T-helper 1 cell treated with Interleukin-12 subunit alpha and Interleukin-12 subunit beta and Interleukin-4 antibody, amounts not matched to agents 30 μg/mL and 1 μg/mL, for 36 hours (primary cell): ENCODE results near the gene GNA15.

ENCODE experiments used
- H3K27ac Mint-ChIP-seq: one replicate; pipeline ENCODE4 v1.8.0; 2021; ENCODE audit warnings: mild to moderate bottlenecking, mixed read lengths
- H3K27me3 Mint-ChIP-seq: one replicate; pipeline ENCODE4 v1.8.0; 2021; ENCODE audit warnings: low read depth, mixed read lengths
- H3K36me3 Mint-ChIP-seq: one replicate; pipeline ENCODE4 v1.8.0; 2021; ENCODE audit warnings: low read depth, mixed read lengths
- H3K4me1 Mint-ChIP-seq: one replicate; pipeline ENCODE4 v1.8.0; 2021; ENCODE audit warnings: low read depth, mixed read lengths
- H3K4me3 Mint-ChIP-seq: one replicate; pipeline ENCODE4 v1.8.0; 2021; ENCODE audit warnings: mild to moderate bottlenecking, moderate library complexity, mixed read lengths
- H3K9me3 Mint-ChIP-seq: one replicate; pipeline ENCODE4 v1.8.0; 2021; ENCODE audit warnings: mixed read lengths

The GNA15 gene

GRCh38 chr19:3114018-3114726 lies 21.7 kb upstream of the GNA15 start:
- Mint-ChIP-seq H3K4me3 (no peak overlapping the region), H3K27ac (no peak overlapping the region), H3K4me1 (no peaks in the 10 kb centered on the region), H3K27me3 (no peaks in the 10 kb centered on the region), H3K9me3 (no peaks in the 10 kb centered on the region), H3K36me3 (no peaks in the 10 kb centered on the region)

DNA sequence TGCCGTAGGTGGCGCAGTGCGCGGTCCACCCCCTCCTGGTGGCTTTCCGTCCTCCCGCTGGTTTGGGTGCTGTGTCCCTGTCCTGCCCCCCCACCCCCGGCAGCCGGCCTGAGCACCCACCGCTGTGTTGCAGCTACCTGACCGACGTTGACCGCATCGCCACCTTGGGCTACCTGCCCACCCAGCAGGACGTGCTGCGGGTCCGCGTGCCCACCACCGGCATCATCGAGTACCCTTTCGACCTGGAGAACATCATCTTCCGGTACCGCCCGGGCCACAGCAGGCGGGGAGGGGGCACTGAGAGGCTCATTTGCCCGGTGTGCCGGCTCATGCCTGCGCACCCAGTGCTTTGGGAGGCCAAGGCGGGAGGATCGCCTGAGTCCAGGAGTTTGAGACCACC lies 21.0 kb upstream of the GNA15 start:
- Mint-ChIP-seq H3K4me1 (no peaks in the 10 kb centered on the region), H3K27me3 (no peaks in the 10 kb centered on the region), H3K27ac (no peak overlapping the region), H3K4me3 (no peak overlapping the region), H3K9me3 (no peaks in the 10 kb centered on the region), H3K36me3 (no peaks in the 10 kb centered on the region)

DNA sequence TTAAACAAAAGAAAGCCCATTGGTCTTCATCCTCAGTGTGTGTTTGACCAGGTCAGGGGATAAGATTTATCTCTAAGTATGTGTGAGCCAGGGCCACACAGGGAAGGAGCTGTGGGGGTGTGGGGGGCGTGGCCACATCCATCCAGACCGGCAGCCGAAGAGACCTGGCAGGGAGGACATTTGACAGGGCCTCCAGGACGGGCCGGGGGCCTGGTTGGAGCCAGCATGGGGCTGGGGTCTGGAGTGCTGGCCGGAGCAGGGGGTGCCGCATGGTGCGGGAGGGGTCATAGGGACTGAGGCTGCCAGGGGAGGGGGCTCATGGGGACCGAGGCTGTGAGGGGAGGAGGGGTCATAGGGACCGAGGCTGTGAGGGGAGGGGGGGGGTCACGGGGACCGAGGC lies 20.4 kb upstream of the GNA15 start:
- H3K4me1 Mint-ChIP-seq: no peaks in the 10 kb centered on the region

GRCh38 chr19:3115916-3116602 lies 19.8 kb upstream of the GNA15 start:
- Mint-ChIP-seq H3K4me1 (no peaks in the 10 kb centered on the region), H3K27ac (no peak overlapping the region), H3K36me3 (no peaks in the 10 kb centered on the region), H3K9me3 (no peaks in the 10 kb centered on the region), H3K4me3 (no peak overlapping the region), H3K27me3 (no peaks in the 10 kb centered on the region)

More for the DNA sequence above, 20.4 kb upstream of the GNA15 start:
- Mint-ChIP-seq H3K4me3 (no peak overlapping the region), H3K9me3 (no peaks in the 10 kb centered on the region), H3K27me3 (no peaks in the 10 kb centered on the region), H3K36me3 (no peaks in the 10 kb centered on the region), H3K27ac (no peak overlapping the region)

- H3K36me3 Mint-ChIP-seq: no peaks in the 10 kb centered on the region
- no peak overlapping the region for H3K4me3 Mint-ChIP-seq
- H3K4me1 Mint-ChIP-seq: no peaks in the 10 kb centered on the region
- H3K27me3 Mint-ChIP-seq: no peaks in the 10 kb centered on the region
- H3K9me3 Mint-ChIP-seq: no peaks in the 10 kb centered on the region
- no peak overlapping the region for H3K27ac Mint-ChIP-seq
Observed at GRCh38 chr19:3116621-3117020, 19.2 kb upstream of the GNA15 start.

- Mint-ChIP-seq H3K27me3 (no peaks in the 10 kb centered on the region), H3K4me1 (no peaks in the 10 kb centered on the region), H3K27ac (no peak overlapping the region), H3K9me3 (no peaks in the 10 kb centered on the region), H3K4me3 (no peak overlapping the region), H3K36me3 (no peaks in the 10 kb centered on the region)
Observed at GRCh38 chr19:3117716-3118115, 18.1 kb upstream of the GNA15 start.

DNA sequence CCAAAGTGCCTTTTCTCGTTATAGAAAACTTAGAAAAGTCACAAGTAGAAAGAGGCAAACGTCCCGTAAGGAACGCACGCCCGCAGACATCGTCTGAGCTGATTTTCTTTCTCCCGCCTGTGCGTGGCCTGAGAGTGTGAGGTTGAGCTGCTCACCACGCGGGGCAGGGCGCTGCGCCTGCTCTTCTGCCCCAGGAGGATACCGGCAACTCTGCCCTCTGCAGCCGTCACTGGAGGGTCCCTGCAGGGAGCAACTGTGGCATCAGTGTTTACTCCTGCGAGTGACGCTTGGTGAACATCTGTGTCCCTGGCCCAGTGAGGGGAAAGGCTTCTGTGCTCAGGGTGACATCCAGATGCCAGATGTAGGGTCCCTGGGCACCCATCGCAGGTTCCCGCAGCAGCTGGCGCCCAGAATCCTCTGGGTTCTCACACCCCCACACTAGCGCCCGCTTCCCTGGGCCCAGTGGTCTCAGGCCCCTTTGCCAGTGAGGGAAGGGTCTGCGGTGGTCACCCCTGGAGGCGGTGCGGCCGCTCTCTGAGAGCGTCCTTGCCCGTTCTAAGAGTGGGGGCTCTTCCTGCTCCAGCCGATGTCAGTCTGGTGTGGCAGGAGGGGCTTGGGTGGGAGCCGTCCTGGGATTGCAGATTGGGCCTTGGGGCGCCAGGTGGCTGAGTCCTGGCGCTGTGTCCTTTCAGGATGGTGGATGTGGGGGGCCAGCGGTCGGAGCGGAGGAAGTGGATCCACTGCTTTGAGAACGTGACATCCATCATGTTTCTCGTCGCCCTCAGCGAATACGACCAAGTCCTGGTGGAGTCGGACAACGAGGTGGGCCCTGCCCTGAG lies 17.4 kb upstream of the GNA15 start:
- Mint-ChIP-seq H3K27ac (no peak overlapping the region), H3K4me3 (no peak overlapping the region), H3K9me3 (no peaks in the 10 kb centered on the region), H3K36me3 (no peaks in the 10 kb centered on the region), H3K27me3 (no peaks in the 10 kb centered on the region), H3K4me1 (no peaks in the 10 kb centered on the region)

- H3K9me3 Mint-ChIP-seq: no peaks in the 10 kb centered on the region
- no peak overlapping the region for H3K27ac Mint-ChIP-seq
- no peaks in the 10 kb centered on the region for H3K27me3 Mint-ChIP-seq
- H3K4me1 Mint-ChIP-seq: no peaks in the 10 kb centered on the region
- no peak overlapping the region for H3K4me3 Mint-ChIP-seq
- H3K36me3 Mint-ChIP-seq: no peaks in the 10 kb centered on the region
Observed at GRCh38 chr19:3119071-3119595, 16.7 kb upstream of the GNA15 start.

DNA sequence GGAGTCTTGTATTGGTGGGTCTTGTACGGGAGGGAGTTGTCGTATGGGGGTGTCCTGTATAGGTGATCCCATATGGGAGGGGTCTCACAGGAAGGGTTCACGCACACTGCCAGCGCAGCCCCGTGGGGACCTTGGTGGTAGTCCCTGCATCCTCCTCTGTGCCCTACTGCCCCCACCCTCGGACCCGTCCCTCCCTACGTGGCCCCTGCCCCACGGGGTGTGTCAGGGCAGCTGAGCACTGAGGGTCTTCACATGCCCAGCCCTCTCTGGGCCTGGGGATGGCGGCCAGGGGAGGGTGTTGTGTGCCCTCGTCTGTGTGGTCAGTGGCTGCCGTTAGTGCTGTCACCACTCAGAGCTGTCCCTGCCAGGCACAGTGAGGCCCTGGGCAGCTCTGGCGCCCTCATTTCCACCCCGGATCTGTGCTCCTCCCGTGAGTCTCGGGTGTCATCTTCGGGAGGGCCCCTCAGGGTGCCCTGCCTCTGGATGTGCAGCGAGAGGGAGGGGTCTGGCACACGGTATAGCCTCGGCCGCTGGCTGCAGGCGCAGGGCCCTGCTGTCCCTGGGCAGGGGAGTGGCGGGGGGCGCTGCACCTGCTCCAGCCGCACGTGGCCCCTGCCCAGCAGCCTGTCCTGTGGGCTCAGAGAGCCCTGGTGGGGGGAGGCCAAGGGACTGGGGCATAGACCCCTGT lies 16.0 kb upstream of the GNA15 start:
- no peak overlapping the region for H3K4me3 Mint-ChIP-seq
- H3K9me3 Mint-ChIP-seq: no peaks in the 10 kb centered on the region
- peaks cover 2% of the 10 kb centered on the region for H3K4me1 Mint-ChIP-seq
- no peaks in the 10 kb centered on the region for H3K27me3 Mint-ChIP-seq
- no peaks in the 10 kb centered on the region for H3K36me3 Mint-ChIP-seq
- no peak overlapping the region for H3K27ac Mint-ChIP-seq

DNA sequence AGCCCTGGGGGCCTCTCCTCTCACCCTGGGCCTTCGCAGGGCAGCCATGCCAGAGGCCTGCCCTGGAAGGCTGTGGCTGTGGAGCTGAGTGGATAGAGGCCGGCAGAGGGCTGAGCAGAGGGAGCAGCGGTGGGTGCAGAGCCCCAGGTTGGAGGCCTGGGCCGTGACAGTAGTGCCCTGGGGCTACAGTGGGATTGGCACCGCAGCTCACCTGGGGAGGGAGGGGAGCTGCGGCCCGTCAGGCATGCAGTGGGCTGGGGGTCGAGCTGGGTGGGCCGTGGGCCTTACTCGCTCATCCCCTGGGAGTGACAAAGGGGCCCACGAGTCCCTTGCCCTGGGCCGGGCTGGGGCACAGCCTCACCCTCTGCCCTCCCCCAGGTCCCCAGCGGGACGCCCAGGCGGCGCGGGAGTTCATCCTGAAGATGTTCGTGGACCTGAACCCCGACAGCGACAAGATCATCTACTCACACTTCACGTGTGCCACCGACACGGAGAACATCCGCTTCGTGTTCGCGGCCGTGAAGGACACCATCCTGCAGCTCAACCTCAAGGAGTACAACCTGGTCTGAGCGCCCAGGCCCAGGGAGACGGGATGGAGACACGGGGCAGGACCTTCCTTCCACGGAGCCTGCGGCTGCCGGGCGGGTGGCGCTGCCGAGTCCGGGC lies 15.1 kb upstream of the GNA15 start:
- Mint-ChIP-seq H3K36me3 (no peaks in the 10 kb centered on the region), H3K4me1 (peaks cover 5% of the 10 kb centered on the region), H3K4me3 (no peak overlapping the region), H3K27me3 (no peaks in the 10 kb centered on the region), H3K27ac (no peak overlapping the region), H3K9me3 (no peaks in the 10 kb centered on the region)

- Mint-ChIP-seq H3K4me3 (no peak overlapping the region), H3K27me3 (no peaks in the 10 kb centered on the region), H3K4me1 (peaks cover 5% of the 10 kb centered on the region), H3K9me3 (no peaks in the 10 kb centered on the region), H3K27ac (no peak overlapping the region), H3K36me3 (no peaks in the 10 kb centered on the region)
Observed at GRCh38 chr19:3121396-3121795, 14.4 kb upstream of the GNA15 start.

DNA sequence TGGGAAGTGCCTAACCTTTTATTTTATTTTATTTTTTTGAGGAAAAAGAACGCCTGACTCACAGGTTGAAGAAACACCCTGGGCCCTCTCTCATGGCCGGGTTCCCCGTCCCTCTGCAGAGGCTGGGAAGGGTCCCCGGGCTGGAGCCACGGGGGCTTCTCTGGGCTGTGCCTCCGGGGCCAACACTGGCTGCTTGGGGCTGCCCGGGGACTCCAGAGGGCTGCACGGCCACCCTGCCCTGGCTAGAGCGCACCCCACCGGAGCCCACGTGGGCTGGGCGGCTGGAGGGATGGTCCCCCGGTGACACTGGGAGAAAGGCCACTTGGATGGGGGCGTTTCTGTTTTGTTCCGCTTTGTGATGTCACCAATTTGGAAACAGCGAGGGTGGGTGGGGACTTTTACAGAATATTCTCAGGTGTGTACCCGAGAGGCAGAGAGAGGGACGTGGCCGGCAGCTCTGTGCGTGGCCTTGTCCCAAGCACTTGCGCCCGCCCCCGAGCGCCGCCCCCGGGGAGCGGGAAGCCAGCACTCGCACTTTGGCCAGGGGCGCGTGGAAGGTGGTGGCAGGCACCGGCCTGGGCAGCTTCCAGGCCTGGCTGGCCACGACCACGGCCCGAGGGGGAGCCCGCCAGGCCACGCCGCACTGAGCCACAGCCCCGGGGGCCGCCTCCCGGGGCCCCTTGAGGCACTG lies 13.9 kb upstream of the GNA15 start:
- Mint-ChIP-seq H3K9me3 (no peaks in the 10 kb centered on the region), H3K27ac (no peak overlapping the region), H3K4me1 (peaks cover 5% of the 10 kb centered on the region), H3K27me3 (no peaks in the 10 kb centered on the region), H3K36me3 (no peaks in the 10 kb centered on the region), H3K4me3 (no peak overlapping the region)

DNA sequence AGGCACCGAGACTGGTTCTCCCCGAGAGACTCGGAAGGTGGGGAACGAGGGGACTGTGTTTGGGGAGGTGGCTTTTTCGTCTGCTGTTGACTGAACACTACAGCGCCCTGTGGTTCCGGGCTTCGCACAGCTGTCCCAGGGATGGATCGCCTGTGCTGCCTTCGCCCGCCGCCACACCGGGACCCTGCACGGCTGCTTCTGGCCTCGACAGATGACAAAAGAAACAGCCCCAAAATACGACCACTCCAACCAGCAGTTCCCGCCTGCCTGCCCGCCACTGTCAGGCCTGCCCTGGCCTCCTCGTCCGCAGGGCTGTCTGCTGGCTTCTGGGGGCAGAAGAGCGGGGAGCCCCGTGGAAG lies 13.3 kb upstream of the GNA15 start:
- Mint-ChIP-seq H3K36me3 (no peaks in the 10 kb centered on the region), H3K4me1 (peaks cover 5% of the 10 kb centered on the region), H3K27me3 (no peaks in the 10 kb centered on the region), H3K4me3 (no peak overlapping the region), H3K27ac (no peak overlapping the region), H3K9me3 (no peaks in the 10 kb centered on the region)
